Calu3 (cell line): ENCODE measurements around the gene ALCAM. TPM values are rescaled to one million over a fixed set of nuclear protein-coding genes. Genes with fewer than 3 reads are reported as not detected.
"Not testable (repeated sequence)": the region's sequence is repeated elsewhere in the genome, so short reads cannot be mapped to it uniquely, and the experiment has no call there.

ENCODE experiments used
- BruUV-seq: library from RNA; stranded (reverse); fragments of 400-500 nt; replicated peaks from 2 replicates; lab custom pipeline; 2021; lab: Mats Ljungman, UMichigan
- CTCF ChIA-PET: fragments of 300-600 bp; sonication (Branson Sonifier 250); formaldehyde crosslinking; loops from one replicate; lab custom pipeline; 2022; ENCODE audit warnings: antibody characterized with exemption; lab: Charles Lee
- DNase-seq: peaks from one replicate; pipeline ENCODE4 v3.0.0; 2022
- H3K27ac Mint-ChIP-seq: one replicate; pipeline ENCODE4 v1.8.0; 2022; ENCODE audit warnings: mixed read lengths; ENCODE audit not compliant: unreplicated experiment
- H3K27me3 Mint-ChIP-seq: one replicate; pipeline ENCODE4 v1.8.0; 2022; ENCODE audit warnings: mixed read lengths; ENCODE audit not compliant: unreplicated experiment
- H3K36me3 Mint-ChIP-seq: one replicate; pipeline ENCODE4 v1.8.0; 2022; ENCODE audit warnings: mild to moderate bottlenecking, moderate library complexity, mixed read lengths; ENCODE audit not compliant: insufficient read depth, unreplicated experiment
- H3K4me1 Mint-ChIP-seq: one replicate; pipeline ENCODE4 v1.8.0; 2022; ENCODE audit warnings: mild to moderate bottlenecking, low read depth, mixed read lengths; ENCODE audit not compliant: unreplicated experiment
- H3K4me3 Mint-ChIP-seq: one replicate; pipeline ENCODE4 v1.8.0; 2022; ENCODE audit warnings: mild to moderate bottlenecking, low read depth, moderate library complexity, mixed read lengths; ENCODE audit not compliant: unreplicated experiment
- H3K9me3 Mint-ChIP-seq: one replicate; pipeline ENCODE4 v1.8.0; 2022; ENCODE audit warnings: low read depth, mixed read lengths; ENCODE audit not compliant: unreplicated experiment
- CTCF ChIP-seq: fragments of 200-600 bp; IDR thresholded peaks from one replicate; pipeline ENCODE4 v1.8.0; 2022; ENCODE audit warnings: antibody characterized with exemption; ENCODE audit not compliant: unreplicated experiment
- intact Hi-C: fragments of 100-400 bp; cut with micrococcal nuclease; formaldehyde crosslinking; loops from one replicate; pipeline ENCODE4 v1.10.0; 2022; ENCODE audit not compliant: unreplicated experiment
- total RNA-seq: library from RNA; stranded (reverse); gene quantifications from 2 replicates; pipeline ENCODE4 v1.2.3, GENCODE V29; 2022

Gene ALCAM
- total RNA-seq, 1 experiment from 2014 or later = 166 TPM

DNA sequence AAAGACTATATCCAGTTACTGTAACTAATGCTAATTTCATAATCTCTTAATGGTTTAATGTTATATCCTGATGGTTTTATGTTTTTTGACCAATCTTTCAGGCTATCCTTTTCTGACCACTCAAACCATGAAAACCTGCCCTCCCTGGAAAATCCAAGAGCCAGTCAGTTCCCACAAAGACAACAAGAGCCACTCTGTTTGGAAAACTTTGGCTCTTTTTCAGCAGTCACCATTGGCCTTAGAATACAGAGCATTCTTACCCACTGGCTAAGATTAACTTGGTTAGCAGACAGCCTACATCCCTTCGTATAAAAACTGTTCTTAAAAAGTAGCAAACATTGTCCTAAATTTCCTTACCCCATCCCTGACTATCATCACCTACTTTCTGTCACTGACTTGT lies 32.9 kb downstream of the ALCAM start:
- BruUV-seq = no TSS peak
- no peak for TF ChIP-seq CTCF
- Mint-ChIP-seq H3K36me3 (peaks cover 21% of the 10 kb centered on the region), H3K4me3 (no peak overlapping the region), H3K9me3 (peaks cover 4% of the 10 kb centered on the region), H3K4me1 (peaks cover 62% of the 10 kb centered on the region), H3K27ac (peak overlapping the region; percentile 89), H3K27me3 (no peaks in the 10 kb centered on the region)
- DNase-seq = no peak
- CTCF ChIA-PET = no interaction called here
- intact Hi-C loops = loop anchor here (2.0 kb wide), 2 partner anchors 13 to 31 kb away; no protein-coding TSS in a partner anchor

GRCh38 chr3:105401254-105401653 lies 34.5 kb downstream of the ALCAM start:
- H3K36me3 Mint-ChIP-seq = peaks cover 21% of the 10 kb centered on the region
- no peak for DNase-seq
- intact Hi-C loops = loop anchor here (2.0 kb wide), 2 partner anchors 14 to 32 kb away; no protein-coding TSS in a partner anchor
- no TSS peak for BruUV-seq
- CTCF ChIA-PET = no interaction called here
- peak overlapping the region; percentile 93 for H3K27ac Mint-ChIP-seq
- no peak for TF ChIP-seq CTCF
- H3K27me3 Mint-ChIP-seq = no peaks in the 10 kb centered on the region
- H3K9me3 Mint-ChIP-seq = peaks cover 4% of the 10 kb centered on the region
- peaks cover 55% of the 10 kb centered on the region for H3K4me1 Mint-ChIP-seq
- peak overlapping the region; percentile 52 for H3K4me3 Mint-ChIP-seq

GRCh38 chr3:105401691-105402149 lies 35.0 kb downstream of the ALCAM start:
- BruUV-seq = TSS peak; percentile 78
- peak overlapping the region; percentile 52 for H3K4me3 Mint-ChIP-seq
- CTCF ChIA-PET = interaction anchor here (0.6 to 0.9 kb wide), 4 partner anchors 10 to 52 kb away, joined by 4 to 14 read pairs (median 9); no protein-coding TSS in a partner anchor
- H3K36me3 Mint-ChIP-seq = peaks cover 21% of the 10 kb centered on the region
- H3K27ac Mint-ChIP-seq = peak overlapping the region; percentile 93
- H3K4me1 Mint-ChIP-seq = peaks cover 53% of the 10 kb centered on the region
- H3K9me3 Mint-ChIP-seq = peaks cover 5% of the 10 kb centered on the region
- H3K27me3 Mint-ChIP-seq = no peaks in the 10 kb centered on the region
- intact Hi-C loops = loop anchor here (2.0 kb wide), 3 partner anchors 15 to 39 kb away; no protein-coding TSS in a partner anchor
- no peak for DNase-seq
- TF ChIP-seq CTCF = no peak

DNA sequence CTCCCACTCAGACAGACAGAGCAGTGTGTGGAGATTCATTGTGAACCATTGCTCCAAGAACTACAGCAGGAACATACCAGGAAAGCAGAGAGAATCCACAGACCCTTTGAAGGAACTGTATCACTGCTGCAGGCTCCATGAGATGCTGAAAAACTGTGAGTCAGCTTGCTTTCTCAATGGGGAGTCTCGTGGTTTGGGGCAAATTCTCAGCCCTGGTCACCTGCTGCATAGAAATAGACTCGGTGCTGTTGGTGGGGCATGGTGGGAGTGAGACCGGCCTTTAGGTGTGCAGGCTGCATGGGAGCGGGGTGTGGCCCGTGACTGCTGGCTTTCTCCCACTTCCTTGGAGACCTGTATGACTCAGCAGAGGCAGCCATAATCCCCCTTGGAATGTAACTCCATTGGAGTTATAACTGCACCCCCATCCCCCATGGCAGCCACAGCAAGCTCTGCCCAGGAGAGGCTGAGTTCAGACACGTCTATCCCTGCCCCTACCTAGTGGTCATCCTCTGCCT lies 35.6 kb downstream of the ALCAM start:
- H3K36me3 Mint-ChIP-seq = peaks cover 21% of the 10 kb centered on the region
- TF ChIP-seq CTCF = no peak
- TSS peak; percentile 18 for BruUV-seq
- peak overlapping the region; percentile 52 for H3K4me3 Mint-ChIP-seq
- peaks cover 5% of the 10 kb centered on the region for H3K9me3 Mint-ChIP-seq
- no peaks in the 10 kb centered on the region for H3K27me3 Mint-ChIP-seq
- peak; percentile 87 for DNase-seq
- CTCF ChIA-PET = interaction anchor here (0.6 to 0.9 kb wide), 4 partner anchors 10 to 51 kb away, joined by 4 to 14 read pairs (median 9); no protein-coding TSS in a partner anchor
- H3K27ac Mint-ChIP-seq = peak overlapping the region; percentile 93
- intact Hi-C loops = loop anchor here (2.0 kb wide), 1 partner anchor 38 kb away; no protein-coding TSS in a partner anchor
- H3K4me1 Mint-ChIP-seq = peaks cover 53% of the 10 kb centered on the region

GRCh38 chr3:105403034-105403433 lies 36.3 kb downstream of the ALCAM start:
- CTCF ChIA-PET = interaction anchor here (0.7 kb wide), 1 partner anchor 1252 kb away, joined by 6 read pairs; no protein-coding TSS in a partner anchor
- H3K27ac Mint-ChIP-seq = peak overlapping the region; percentile 93
- H3K4me3 Mint-ChIP-seq = peak overlapping the region; percentile 52
- H3K27me3 Mint-ChIP-seq, DNase-seq, H3K9me3 Mint-ChIP-seq, BruUV-seq: not testable (repeated sequence)
- H3K4me1 Mint-ChIP-seq = peaks cover 53% of the 10 kb centered on the region
- intact Hi-C loops = loop anchor here (2.0 kb wide), 1 partner anchor 38 kb away; no protein-coding TSS in a partner anchor
- H3K36me3 Mint-ChIP-seq = peaks cover 21% of the 10 kb centered on the region
